Stimulated activated CD8-positive, alpha-beta memory T cell treated with anti-CD3 and anti-CD28 coated beads, Interleukin-15, amount 100 ng/mL, for 48 hours (primary cell): ENCODE measurements around the gene UGT1A1.

Experiments used
- DNase-seq, 2 donors: peaks; one replicate each; pipeline ENCODE4 v3.0.0-alpha.2; 2020; ENCODE audit warnings: low read depth in 2 of 2

UGT1A1 gene

GRCh38 chr2:233796254-233796653 is 36.2 kb downstream of the UGT1A1 start:
- no peak for DNase-seq

DNA sequence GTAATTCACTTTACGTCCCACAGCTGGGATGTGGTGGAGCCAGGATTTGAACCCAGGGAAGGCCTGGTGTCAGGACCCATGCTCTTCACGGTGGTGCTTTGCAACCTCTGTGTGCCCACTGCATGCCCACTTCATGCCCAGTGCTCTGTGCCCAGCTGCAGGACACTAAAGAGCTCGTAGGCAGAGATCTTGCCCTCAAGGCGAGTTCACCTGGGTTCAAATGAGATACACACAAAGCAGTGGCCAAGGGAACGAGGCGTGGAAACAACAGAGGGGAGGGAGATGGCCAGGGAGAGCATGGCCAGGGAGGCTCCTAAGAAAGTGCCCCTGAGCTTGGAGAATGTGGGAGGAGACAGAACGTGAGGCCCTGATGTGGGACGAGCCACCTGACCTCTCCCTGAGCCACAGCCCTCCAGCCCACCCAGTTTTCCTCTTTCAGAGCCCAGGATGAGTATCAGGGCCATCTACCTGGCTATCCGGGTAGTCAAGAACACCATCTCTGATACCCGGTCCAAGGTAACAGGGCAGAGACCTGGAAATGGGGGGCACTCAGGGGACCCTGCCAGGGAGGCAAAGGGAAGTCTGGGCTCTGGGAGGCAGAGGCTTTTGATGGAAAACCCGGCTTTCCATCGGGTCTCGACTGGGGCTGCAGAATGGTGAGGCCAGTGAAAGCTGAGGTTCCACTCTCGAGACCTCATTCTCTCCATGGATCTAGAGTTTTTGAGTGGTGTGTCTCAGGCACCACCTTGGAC is 38.4 kb downstream of the UGT1A1 start:
- no peak for DNase-seq

GRCh38 chr2:233799087-233799665 is 39.1 kb downstream of the UGT1A1 start:
- DNase-seq: no peak

GRCh38 chr2:233799716-233800115 is 39.6 kb downstream of the UGT1A1 start:
- no peak for DNase-seq

DNA sequence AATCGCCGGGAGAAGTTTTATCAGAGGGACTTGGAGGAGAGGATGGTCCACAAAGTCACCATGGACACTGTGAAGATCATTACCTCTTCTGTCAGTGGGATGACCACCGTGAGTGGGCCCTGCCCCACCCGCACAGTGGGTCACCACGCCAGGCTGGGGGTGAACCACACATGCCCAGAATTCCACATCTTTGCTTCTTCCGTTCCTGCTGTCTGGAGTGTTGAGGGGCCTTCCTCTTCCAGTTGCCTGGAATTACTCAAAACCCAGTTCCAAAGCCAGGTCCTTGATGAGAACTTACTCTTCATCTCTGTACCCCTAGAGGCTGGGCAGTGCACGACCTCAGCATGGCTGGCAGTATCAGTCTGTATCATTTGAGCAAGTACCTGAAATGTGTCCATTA is 40.1 kb downstream of the UGT1A1 start:
- DNase-seq: no peak

- peak in 1 of 2 donors; percentile 15 for DNase-seq
Measured at GRCh38 chr2:233801357-233802131, 41.5 kb downstream of the UGT1A1 start.

DNA sequence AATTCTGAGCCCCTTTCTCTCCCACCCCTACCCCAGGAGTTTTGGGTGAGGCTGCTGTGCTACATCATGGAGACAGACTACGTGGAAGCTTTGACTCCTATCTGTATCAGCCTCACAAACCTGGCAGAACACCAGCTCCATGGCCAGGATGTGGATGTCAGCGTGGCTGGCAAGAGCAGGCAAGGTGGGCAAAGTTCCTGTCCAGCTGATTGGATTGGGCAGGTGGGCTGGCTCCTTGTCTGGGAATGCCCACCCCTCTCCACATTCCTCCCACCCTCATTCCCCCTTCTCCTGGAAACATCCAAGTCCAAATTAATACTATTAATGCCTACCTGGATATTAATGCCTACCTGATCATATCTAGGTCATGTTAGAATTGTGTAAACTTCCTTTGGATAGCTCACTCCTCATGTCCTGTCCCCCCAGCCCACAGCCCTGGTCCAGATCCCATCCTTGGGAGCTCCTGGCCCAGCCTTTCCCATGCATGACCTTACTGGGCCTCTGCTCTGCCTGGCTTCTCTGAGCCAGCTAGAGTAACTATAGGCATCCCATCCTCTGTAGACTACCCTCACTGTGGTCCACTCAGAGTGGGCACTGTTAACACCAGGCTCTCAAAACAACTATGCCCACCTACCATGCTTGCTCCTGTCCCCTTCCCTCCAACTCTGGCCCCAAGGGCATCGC is 42.2 kb downstream of the UGT1A1 start:
- DNase-seq: no peak

DNA sequence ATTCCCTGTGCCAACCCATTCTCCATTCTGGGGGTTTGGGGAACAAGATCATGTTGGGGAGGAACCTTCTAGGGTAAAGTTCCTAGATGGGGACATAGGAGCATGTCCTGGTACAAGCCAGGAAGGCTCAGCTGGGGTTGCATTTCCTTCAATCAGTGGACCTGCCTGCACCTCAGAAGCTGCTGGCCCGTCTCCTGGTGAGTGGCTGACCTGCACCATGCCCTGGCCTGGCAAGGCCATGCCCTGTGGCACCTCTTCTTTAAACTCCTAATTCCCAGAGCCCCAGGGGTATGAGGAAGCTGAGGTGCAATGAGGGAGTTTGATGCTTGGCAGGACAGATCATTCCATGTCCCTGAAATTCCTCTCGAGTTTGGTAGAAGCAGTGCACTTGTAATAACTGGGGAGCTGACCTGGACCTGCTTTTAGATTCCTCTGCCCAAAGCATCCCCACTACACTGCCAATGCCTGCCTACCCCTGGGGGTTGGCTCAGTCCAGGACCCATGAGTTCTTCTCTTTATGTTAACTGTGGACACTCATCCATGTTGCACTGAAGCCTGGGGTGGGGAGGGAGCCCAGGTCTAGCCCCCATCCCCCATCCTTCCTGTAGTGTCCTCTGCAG is 43.3 kb downstream of the UGT1A1 start:
- no peak for DNase-seq

GRCh38 chr2:233803994-233804393 is 43.9 kb downstream of the UGT1A1 start:
- DNase-seq: no peak

DNA sequence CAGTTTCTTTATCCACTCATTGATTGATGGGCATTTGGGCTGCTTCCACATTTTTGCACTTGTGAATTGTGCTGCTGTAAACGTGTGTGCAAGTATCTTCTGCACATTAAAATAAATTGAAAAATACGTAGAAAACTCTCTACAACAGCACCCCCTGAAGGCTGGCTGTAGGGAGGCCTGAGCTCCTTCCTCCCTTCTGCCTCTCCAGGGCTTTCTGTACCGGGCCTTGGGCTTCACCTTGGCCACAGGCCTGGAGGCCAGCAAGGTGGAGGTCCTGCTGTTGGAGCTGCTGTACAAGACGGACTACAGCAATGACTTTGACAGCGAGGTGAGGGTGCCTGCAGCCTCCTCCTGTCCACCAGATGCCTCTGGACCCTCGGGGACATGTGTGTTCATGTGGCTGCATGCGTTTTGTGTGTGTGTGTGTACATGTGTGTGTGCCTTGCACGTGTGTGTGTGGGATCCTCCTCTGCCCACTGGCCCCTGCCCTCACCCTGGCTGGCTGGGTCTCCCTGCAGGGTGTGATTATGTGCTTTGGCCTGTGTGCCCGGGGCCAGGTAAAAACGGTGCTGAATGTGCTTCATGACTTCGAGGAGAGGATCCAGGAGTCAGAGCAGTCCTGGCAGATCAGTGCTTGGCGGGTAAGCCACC is 47.3 kb downstream of the UGT1A1 start:
- DNase-seq: no peak

GRCh38 chr2:233807966-233808935 is 48.2 kb downstream of the UGT1A1 start:
- DNase-seq: no peak

DNA sequence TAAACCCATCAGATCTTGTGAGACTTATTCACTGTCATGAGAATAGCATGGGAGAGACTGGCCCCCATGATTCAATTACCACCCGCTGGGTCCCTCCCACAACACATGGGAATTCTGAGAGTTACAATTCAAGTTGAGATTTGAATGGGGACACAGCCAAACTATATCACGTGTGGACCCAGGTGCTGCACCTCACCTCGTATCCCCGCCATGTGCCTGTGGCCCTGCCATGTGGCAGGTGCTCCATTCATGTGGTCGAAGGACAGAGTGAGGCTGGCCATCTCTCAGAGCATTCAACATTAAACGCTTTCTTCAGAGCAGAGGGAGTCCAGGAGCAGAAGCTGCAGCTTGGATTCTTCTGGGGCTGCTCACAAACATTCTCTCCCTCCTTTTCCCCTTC is 50.3 kb downstream of the UGT1A1 start:
- no peak for DNase-seq

DNA sequence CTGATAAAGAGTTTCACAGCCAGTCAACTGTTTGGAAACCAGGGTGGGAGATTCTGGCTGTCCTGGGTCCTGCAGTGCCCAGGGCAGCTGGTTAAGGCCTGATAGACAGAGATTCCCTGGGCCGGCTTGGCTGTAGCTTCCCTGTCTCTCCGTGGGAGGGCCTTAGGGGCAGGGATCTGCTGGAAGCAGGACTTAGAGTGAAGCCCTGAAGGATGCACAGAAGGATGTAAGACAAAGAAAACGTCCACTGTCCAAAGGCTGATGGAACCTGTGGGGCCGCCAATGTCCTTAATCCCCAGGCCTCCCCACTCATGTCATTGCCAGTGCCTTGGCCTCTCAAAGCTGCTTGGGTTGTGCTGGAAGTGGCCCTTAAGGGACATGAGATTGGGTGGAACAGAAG is 51.0 kb downstream of the UGT1A1 start:
- DNase-seq: no peak

DNA sequence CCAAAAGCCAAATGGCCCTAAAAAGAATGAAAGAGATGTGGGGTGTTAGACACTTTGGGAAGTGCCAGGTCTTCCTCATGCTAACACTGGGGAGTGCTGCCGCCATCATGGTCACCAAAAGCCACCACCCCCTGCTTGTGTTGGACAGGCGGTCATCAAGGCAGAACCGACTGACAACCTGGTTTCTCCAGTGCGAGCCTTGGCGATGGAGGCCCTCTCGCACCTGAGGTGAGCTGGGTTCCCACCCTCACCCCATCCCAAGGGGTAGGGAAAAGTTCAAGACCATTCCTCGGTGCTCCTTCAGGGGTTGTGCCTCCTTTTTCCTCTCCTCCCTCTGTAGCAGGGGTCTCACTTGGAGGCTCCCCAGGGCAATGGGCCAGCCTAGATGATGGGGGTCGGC is 51.7 kb downstream of the UGT1A1 start:
- no peak for DNase-seq

- no peak for DNase-seq
Measured at GRCh38 chr2:233813236-233814055, 53.4 kb downstream of the UGT1A1 start.

GRCh38 chr2:233814056-233814835 is 54.2 kb downstream of the UGT1A1 start:
- DNase-seq: no peak

DNA sequence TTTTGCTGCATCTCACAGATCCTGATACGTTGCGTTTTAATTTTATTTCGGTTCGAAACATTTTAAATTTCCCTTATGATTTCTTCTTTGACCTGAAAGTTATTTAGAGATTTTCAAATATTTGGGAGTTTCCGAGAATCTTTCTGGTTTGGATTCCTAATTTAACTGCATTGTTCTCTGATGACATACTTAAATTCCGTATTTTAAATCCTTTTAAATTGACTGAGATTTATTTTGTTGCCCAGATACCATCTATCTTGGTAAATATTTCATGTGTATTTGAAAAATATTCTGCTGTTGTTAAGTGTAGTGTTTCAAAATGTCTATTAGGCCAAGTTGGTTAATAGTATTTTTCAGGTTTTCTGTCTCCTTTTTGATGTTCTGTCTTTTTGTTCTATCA is 55.8 kb downstream of the UGT1A1 start:
- no peak for DNase-seq

DNA sequence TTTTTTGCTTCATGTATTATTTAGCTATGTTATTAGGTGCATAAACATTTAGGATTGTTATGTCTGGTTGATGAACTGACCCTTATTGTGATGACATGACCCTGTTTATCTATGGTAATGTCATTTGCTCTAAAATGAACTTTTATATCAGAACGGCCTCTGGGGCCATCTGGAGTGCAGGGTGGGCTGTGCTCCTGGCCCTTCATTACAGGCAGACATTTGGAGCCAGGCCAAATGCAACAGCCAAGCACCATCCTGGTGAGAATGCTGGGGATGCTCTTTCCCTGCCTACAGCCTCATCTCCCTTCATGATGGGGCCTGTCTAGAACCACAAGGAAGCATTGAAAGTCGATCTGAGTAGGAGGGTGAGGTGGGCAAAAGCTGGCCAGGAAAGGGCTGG is 56.3 kb downstream of the UGT1A1 start:
- no peak for DNase-seq

DNA sequence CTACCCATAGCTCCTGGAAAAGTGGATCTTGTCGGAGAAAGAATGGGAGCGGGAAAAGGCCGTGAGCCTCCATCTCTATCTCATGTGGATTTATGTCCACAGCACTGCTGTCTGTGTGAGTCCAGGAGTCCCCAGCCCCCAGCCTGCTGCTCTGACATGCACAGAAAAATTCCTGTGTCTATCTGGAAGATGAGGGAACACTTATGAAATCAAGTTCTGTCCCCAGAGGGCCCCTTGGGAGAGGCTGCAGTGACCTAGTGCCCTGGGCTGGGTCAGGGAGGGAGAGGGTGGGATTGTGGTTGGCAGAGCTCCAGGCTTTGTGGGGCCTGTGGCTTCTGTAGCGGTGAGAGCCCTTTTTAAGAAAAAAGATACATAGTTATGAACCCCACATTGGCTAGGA is 56.7 kb downstream of the UGT1A1 start:
- DNase-seq: no peak
